Fibroblast of skin of abdomen (primary cell): ENCODE measurements around the gene HNRNPA3.
A peak's percentile ranks its signal among the peaks of the same experiment; 100 is the strongest.
"Not testable (repeated sequence)": the region's sequence is repeated elsewhere in the genome, so short reads cannot be mapped to it uniquely, and the experiment has no call there.

Experiments
- DNase-seq: peaks from one replicate; pipeline ENCODE4 v3.0.0-alpha.2; 2013

HNRNPA3 gene

GRCh38 chr2:177188482-177189469 is 23.8 kb upstream of the HNRNPA3 start:
- no peak for DNase-seq

GRCh38 chr2:177190941-177191340 is 21.7 kb upstream of the HNRNPA3 start:
- no peak for DNase-seq

DNA sequence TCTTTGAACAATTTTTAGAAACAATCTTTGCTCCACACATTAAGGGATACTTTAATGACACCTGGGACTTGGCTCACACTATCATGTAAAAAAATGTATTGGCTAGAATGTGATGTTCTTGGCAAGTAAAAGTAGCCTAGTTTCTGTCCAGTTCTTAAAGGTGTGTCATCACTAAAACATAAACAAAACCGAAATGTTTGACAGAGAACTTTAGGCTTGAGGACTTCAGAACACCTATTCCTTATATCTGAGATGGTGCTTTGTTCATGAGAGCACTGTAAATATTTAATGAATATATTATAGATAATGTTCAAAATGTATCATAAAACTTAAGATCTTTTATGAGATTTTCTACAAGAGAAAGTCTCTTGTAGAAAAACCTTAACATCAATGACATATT is 19.8 kb upstream of the HNRNPA3 start:
- no peak for DNase-seq

GRCh38 chr2:177193240-177193639 is 19.4 kb upstream of the HNRNPA3 start:
- no peak for DNase-seq

GRCh38 chr2:177195194-177195593 is 17.4 kb upstream of the HNRNPA3 start:
- DNase-seq: no peak

GRCh38 chr2:177200419-177200818 is 12.2 kb upstream of the HNRNPA3 start:
- not testable (repeated sequence) for DNase-seq

DNA sequence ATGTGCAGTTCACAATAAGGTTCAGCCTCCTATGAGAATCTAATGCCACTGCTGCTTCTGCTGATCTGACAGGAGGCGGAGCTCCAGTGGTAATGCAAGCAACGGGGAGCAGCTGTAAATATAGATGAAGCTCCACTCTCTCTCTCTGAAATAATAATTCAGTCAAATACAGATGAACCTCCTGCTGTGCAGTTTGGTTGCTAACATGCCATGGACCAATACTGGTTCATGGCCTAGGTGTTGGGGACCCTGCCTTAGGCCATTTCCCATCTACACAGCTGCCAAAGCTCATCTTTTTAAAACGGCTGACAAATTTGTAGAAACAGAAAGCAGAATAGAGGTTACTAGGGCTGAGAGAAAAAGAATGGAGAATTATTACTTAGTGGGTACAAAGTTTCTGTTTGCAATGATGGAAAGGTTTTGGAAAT is 10.7 kb upstream of the HNRNPA3 start:
- no peak for DNase-seq

- DNase-seq: no peak
These were observed 8.2 kb upstream of the HNRNPA3 start for GRCh38 chr2:177204417-177204816.

DNA sequence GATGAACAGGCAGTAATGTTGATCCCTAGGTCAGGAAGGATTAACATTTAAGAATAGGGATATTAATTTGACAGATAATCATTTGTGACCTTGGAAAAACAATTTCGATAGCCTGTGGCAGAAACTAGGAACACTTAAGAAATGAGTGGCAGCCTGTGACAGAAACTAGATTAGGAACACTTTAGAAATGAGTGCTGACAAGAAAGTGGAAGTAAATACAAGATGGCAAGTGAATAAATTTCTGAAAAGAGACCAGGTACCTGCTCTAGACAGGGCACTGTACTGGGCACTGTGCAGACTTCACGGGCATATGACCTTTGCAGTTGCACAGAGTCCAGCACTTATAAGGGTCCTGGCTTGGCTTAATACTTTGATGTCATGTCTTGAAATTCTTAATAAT is 5.5 kb upstream of the HNRNPA3 start:
- no peak for DNase-seq

DNA sequence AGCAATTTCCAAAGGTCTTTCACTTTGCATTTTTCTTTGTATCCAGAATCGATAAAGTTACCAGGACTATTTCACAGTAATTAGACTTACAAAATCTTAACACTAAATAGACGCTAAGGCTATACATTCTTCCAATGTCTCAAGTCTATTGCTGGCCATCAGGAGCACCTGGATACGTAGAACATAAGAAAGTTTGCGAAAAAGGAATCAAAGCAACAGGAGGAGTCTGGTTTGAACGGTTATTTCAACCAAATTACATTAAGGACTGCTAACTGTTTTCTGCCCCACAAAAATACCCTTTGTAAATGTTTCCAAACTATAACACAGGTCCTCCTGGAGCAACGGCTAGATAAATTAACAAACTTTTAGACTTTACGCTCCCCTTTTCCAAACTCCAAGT is 1.4 kb upstream of the HNRNPA3 start:
- DNase-seq: no peak

GRCh38 chr2:177211576-177212105 is 953 bp upstream of the HNRNPA3 start:
- no peak for DNase-seq

- peak; percentile 93 for DNase-seq
These were observed 580 bp downstream of the HNRNPA3 start for GRCh38 chr2:177212891-177213856.

DNA sequence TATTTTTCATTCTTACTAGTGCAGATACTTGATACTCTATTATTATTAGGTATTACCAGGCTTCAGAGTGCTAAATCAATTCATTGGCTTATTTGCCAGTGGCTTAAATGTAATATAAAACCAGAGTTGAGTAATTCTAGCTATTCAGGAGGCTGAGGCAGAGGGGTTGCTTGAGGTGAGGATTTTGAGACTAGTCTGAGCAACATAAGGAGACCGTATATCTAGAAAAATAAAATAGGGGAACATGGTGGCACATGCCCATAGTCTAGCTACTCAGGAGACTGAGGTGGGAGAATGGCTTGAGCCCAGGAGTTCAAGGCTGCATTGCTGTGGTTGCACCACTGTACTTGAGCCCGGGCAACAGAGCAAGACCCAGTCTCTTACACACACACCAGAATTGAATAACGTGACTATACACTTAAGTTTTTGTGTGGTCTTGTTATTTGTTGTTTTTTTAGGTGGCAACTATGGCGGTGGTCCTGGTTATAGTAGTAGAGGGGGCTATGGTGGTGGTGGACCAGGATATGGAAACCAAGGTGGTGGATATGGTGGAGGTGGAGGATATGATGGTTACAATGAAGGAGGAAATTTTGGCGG is 4.8 kb downstream of the HNRNPA3 start:
- DNase-seq: no peak

DNA sequence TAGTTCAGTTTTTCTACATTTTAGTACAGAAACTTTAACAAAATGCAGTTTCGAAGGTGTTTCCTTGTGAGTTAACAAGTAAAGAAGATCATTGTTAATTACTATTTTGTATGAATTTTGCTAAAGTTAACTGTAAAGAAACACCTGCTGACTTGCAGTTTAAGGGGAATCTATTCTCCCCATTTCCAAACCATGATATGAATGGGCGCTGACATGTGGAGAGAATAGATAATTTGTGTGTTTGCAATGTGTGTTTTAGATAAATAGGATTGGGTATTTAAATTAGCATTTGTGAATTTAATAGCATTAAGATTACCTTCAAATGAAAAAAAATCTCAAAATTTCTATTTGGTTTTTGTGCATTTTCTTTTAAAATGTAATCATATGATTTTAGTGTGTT is 7.2 kb downstream of the HNRNPA3 start:
- not testable (repeated sequence) for DNase-seq

DNA sequence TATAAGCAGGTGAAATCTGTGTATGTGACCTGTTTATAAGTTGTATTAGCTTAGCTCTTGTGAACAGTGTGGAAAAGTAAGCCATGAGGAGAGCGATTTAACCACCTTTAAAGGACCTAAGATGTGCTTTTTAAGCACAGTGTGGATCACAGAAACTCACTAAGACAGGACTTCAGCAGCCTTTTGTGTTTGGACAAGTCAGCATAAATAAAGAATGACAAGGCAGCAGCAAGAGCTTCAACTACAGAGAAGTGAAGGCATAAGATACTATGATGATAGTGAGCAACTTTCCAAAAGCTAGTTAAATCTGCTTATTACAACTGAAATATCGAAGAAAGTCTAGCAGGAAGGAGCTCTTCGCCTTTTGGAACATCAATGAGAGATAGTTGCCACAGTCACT is 8.9 kb downstream of the HNRNPA3 start:
- DNase-seq: no peak

GRCh38 chr2:177221970-177222369 is 9.4 kb downstream of the HNRNPA3 start:
- DNase-seq: no peak

DNA sequence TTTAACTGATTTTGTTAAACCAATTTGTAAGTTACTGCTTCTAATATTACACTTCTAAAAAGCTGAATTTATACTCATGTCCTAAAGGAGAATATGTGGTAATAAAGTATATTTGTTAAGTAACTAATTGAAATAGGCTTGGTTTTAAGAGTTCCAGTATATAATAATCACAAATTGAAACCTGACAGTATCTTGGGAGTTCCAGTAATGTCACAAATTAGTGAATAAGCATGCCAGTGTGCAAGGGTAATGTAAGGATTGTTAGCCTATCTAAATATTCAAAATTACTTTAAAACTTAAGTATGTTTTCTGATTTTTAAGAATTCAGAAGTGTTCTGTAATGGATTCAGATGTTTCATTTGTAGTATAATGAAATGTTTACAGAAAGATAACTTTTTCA is 10.8 kb downstream of the HNRNPA3 start:
- not testable (repeated sequence) for DNase-seq

DNA sequence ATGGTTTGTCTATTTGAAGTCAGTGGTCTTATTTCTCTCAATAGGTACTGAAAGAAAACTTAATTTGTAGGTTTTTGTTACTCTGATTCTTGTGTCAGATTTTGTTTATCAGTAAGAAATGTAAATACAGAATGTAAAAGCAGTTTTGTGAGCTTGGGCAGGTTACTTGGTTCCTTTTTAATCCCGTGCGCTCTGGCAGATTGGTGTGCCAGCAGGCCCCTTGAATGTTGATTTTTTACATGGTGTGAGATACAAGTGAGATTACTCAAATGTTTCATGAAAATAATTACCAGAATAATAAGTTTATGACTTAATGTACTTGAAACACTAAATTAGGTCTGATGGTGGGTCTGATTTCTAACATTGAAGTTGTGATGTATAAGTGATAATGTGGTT is 13.4 kb downstream of the HNRNPA3 start:
- no peak for DNase-seq

GRCh38 chr2:177229442-177230242 is 17.0 kb downstream of the HNRNPA3 start:
- DNase-seq: no peak

DNA sequence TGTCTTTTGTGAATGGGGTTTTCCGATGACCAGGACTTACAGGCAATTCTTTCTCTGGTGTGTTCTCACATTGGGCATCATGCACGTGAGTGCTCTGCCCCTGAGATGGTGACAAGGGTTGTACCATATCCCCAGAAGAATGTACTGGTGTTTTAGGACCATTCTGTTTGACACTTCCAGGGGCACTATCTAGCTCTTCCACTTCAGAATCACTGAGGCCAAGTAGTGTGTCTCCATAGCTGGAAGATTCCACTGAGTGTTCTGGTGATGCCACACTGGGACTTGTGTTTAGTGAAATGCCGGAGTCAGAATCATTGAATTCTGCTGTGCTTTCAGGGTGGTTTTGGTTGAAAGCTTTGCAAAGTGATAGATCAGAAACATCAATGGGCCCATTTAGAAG is 18.7 kb downstream of the HNRNPA3 start:
- DNase-seq: no peak

DNA sequence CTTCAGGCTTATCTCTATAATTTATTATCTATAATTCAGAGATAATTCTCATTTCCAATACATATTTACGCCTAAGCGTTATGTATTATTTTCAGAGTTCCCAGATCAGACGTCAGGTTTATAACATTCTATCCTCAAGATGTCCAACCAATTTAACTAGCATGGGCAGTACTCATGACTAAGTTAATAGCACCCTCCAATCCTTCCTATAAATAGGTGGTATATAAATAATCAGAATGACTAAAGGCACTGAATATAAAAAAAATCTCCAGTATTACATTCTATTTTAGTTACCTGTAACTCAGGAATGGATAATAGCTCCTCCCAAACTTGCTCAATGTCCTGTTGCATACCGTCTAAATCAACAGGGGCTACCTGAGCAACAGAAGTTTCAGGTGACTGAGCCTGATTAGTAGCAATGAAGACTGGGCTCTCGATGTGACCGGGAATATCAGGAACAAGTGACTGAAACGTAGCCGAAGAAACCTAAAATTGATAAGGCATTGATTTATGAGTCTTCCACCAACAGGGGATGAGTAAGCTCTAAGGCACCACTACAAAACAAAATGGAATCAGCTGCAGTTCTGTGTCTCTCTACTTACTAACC is 19.6 kb downstream of the HNRNPA3 start:
- no peak for DNase-seq
